T-helper 17 cell (primary cell): ENCODE data around the gene ZNF117. TPM values are rescaled to one million over a fixed set of nuclear protein-coding genes. Genes with fewer than 3 reads are reported as not detected.
"Not testable (repeated sequence)": the region's sequence is repeated elsewhere in the genome, so short reads cannot be mapped to it uniquely, and the experiment has no call there.

ENCODE experiments used
- ATAC-seq: fragments of 150-1000 bp; cut with Tn5 transposase; 2 replicates; pipeline ENCODE4 v1.10.0; 2021; ENCODE audit warnings: mild to moderate bottlenecking, moderate library complexity
- DNase-seq, 3 donors: peaks; one replicate each; pipeline versions ENCODE4 v3.0.0 to v3.0.0-alpha.2; 2020 to 2021
- H3K9me3 ChIP-seq: one replicate; pipeline ENCODE4 v1.7.0; 2013; ENCODE audit warnings: low read length, mild to moderate bottlenecking; ENCODE audit not compliant: control insufficient read depth, poor library complexity, severe bottlenecking
- H3K27ac Mint-ChIP-seq: one replicate; pipeline ENCODE4 v1.8.0; 2022; ENCODE audit warnings: mild to moderate bottlenecking, moderate library complexity, mixed read lengths
- H3K27me3 Mint-ChIP-seq: one replicate; pipeline ENCODE4 v1.8.0; 2022; ENCODE audit warnings: mixed read lengths
- H3K36me3 Mint-ChIP-seq: one replicate; pipeline ENCODE4 v1.8.0; 2022; ENCODE audit warnings: low read depth, mixed read lengths
- H3K4me1 Mint-ChIP-seq: one replicate; pipeline ENCODE4 v1.8.0; 2022; ENCODE audit warnings: mild to moderate bottlenecking, mixed read lengths
- H3K4me3 Mint-ChIP-seq: one replicate; pipeline ENCODE4 v1.8.0; 2022; ENCODE audit warnings: mild to moderate bottlenecking, moderate library complexity, mixed read lengths
- total RNA-seq, 4 donors: library from RNA in 2 of 4; stranded (reverse) in 2 of 4; gene quantifications; one replicate each; pipeline ENCODE4 v1.2.3 and lab custom pipeline; 2022 to 2026

ZNF117 gene
- total RNA-seq, result 1 to 10 TPM; 1.4 to 4.4 TPM
- 1.9 to 6.8 reads per million in 2 donors for total RNA-seq (lab: John Stamatoyannopoulos, UW)

GRCh38 chr7:64990936-64991335 is at the start of gene ZNF117:
Gene ZNF117, minus strand, starts transcription at chr7:64991036.
- ATAC-seq, result no peak
- Mint-ChIP-seq H3K27me3 (no peaks in the 10 kb centered on the region), H3K36me3 (peaks cover 6% of the 10 kb centered on the region), H3K4me1 (no peaks in the 10 kb centered on the region), H3K4me3 (no peak within 1 kb of the TSS), H3K27ac (no peak within 1 kb of the TSS)
- H3K9me3 ChIP-seq, result peaks cover 13% of the 10 kb centered on the region
- no peak for DNase-seq

GRCh38 chr7:65038767-65039166 is 47.9 kb upstream of the ZNF117 start:
- peak in 2 of 3 donors; percentile 20 to 23 for DNase-seq
- not testable (repeated sequence) for H3K36me3 Mint-ChIP-seq, H3K27me3 Mint-ChIP-seq, ATAC-seq, H3K9me3 ChIP-seq
- H3K27ac Mint-ChIP-seq, result peak overlapping the region; percentile 53
- H3K4me1 Mint-ChIP-seq, result peaks cover 10% of the 10 kb centered on the region
- H3K4me3 Mint-ChIP-seq, result peak overlapping the region; percentile 85

GRCh38 chr7:65037740-65038688 is 47.2 kb upstream of the ZNF117 start:
- Mint-ChIP-seq H3K27ac (peak overlapping the region; percentile 53), H3K27me3 (no peaks in the 10 kb centered on the region), H3K4me1 (peaks cover 10% of the 10 kb centered on the region), H3K36me3 (no peaks in the 10 kb centered on the region), H3K4me3 (peak overlapping the region; percentile 87)
- peaks cover 2% of the 10 kb centered on the region for H3K9me3 ChIP-seq
- ATAC-seq (peak; percentile 92), DNase-seq (peak; percentile 85 to 96 (median 95))

GRCh38 chr7:65036526-65036925 is 45.7 kb upstream of the ZNF117 start:
- H3K36me3 Mint-ChIP-seq, H3K27ac Mint-ChIP-seq, H3K9me3 ChIP-seq, ATAC-seq, H3K4me3 Mint-ChIP-seq, H3K27me3 Mint-ChIP-seq, DNase-seq: not testable (repeated sequence)
- peaks cover 10% of the 10 kb centered on the region for H3K4me1 Mint-ChIP-seq

- not testable (repeated sequence) for ATAC-seq, H3K9me3 ChIP-seq, H3K27ac Mint-ChIP-seq, H3K36me3 Mint-ChIP-seq, H3K27me3 Mint-ChIP-seq, DNase-seq, H3K4me3 Mint-ChIP-seq
- H3K4me1 Mint-ChIP-seq, result peaks cover 10% of the 10 kb centered on the region
These were observed 44.6 kb upstream of the ZNF117 start for GRCh38 chr7:65035469-65035868.

- not testable (repeated sequence) for H3K27me3 Mint-ChIP-seq, ATAC-seq, H3K36me3 Mint-ChIP-seq, H3K4me1 Mint-ChIP-seq, DNase-seq, H3K27ac Mint-ChIP-seq, H3K9me3 ChIP-seq, H3K4me3 Mint-ChIP-seq
These were observed 43.4 kb upstream of the ZNF117 start for GRCh38 chr7:65034120-65034782.

GRCh38 chr7:65033391-65033790 is 42.6 kb upstream of the ZNF117 start:
- H3K36me3 Mint-ChIP-seq, H3K27me3 Mint-ChIP-seq, H3K9me3 ChIP-seq, H3K27ac Mint-ChIP-seq, ATAC-seq, DNase-seq, H3K4me1 Mint-ChIP-seq, H3K4me3 Mint-ChIP-seq: not testable (repeated sequence)

GRCh38 chr7:65025023-65025422 is 34.2 kb upstream of the ZNF117 start:
- H3K27me3 Mint-ChIP-seq, H3K9me3 ChIP-seq, H3K4me3 Mint-ChIP-seq, H3K36me3 Mint-ChIP-seq, H3K27ac Mint-ChIP-seq, H3K4me1 Mint-ChIP-seq, ATAC-seq, DNase-seq: not testable (repeated sequence)

- not testable (repeated sequence) for H3K36me3 Mint-ChIP-seq, H3K4me3 Mint-ChIP-seq, DNase-seq, H3K27me3 Mint-ChIP-seq, ATAC-seq, H3K4me1 Mint-ChIP-seq, H3K9me3 ChIP-seq, H3K27ac Mint-ChIP-seq
These were observed 30.1 kb upstream of the ZNF117 start for GRCh38 chr7:65020978-65021377.

GRCh38 chr7:65009881-65010280 is 19.0 kb upstream of the ZNF117 start:
- not testable (repeated sequence) for H3K27me3 Mint-ChIP-seq, ATAC-seq, H3K27ac Mint-ChIP-seq, H3K9me3 ChIP-seq, DNase-seq, H3K4me3 Mint-ChIP-seq, H3K36me3 Mint-ChIP-seq
- H3K4me1 Mint-ChIP-seq, result peaks cover 17% of the 10 kb centered on the region

GRCh38 chr7:65009394-65009793 is 18.6 kb upstream of the ZNF117 start:
- H3K9me3 ChIP-seq, DNase-seq, H3K27ac Mint-ChIP-seq, H3K36me3 Mint-ChIP-seq, H3K27me3 Mint-ChIP-seq, ATAC-seq: not testable (repeated sequence)
- peak overlapping the region; percentile 12 for H3K4me3 Mint-ChIP-seq
- peaks cover 21% of the 10 kb centered on the region for H3K4me1 Mint-ChIP-seq

GRCh38 chr7:65007036-65007435 is 16.2 kb upstream of the ZNF117 start:
- peak overlapping the region; percentile 94 for H3K4me3 Mint-ChIP-seq
- DNase-seq, H3K27me3 Mint-ChIP-seq, ATAC-seq, H3K36me3 Mint-ChIP-seq, H3K9me3 ChIP-seq: not testable (repeated sequence)
- H3K4me1 Mint-ChIP-seq, result peaks cover 25% of the 10 kb centered on the region
- H3K27ac Mint-ChIP-seq, result peak overlapping the region; percentile 98
